HepG2 (cell line): ENCODE measurements around the gene SFTPB. TPM values are rescaled to one million over a fixed set of nuclear protein-coding genes. Genes with fewer than 3 reads are reported as not detected.

Experiments used
- ATAC-seq: fragments of 200-7000 bp; cut with Tn5 transposase; 3 replicates; pipeline ENCODE4 v1.9.1; 2020; ENCODE audit warnings: mild to moderate bottlenecking, moderate library complexity
- BruUV-seq: library from RNA; stranded (reverse); fragments of 400-500 nt; replicated peaks from 2 replicates; lab custom pipeline; 2021; lab: Mats Ljungman, UMichigan
- CTCF ChIA-PET: fragments of 300-600 bp; formaldehyde crosslinking; extraction: SDS; loops from one replicate; lab custom pipeline; 2021; ENCODE audit warnings: low total read pairs, inconsistent platforms, low intra/inter-chr PET ratio; lab: Yijun Ruan, JAX
- POLR2A ChIA-PET: fragments of 350-600 bp; sonication (Branson Sonifier 250); formaldehyde crosslinking; loops from one replicate; lab custom pipeline; 2020; ENCODE audit warnings: antibody characterized with exemption, inconsistent platforms; lab: Yijun Ruan, JAX
- DNase-seq: peaks from one replicate; pipeline ENCODE4 v3.0.0-alpha.2; 2015; ENCODE audit warnings: low spot score
- FAIRE-seq: peaks from 3 replicates; lab custom pipeline; 2011; peaks lifted over from hg19 to GRCh38; lab: Jason Lieb, UNC
- H2AFZ ChIP-seq: one replicate; pipeline ENCODE4 v1.6.1; 2011; ENCODE audit warnings: low read length, inconsistent platforms
- H3K27ac ChIP-seq: fragments of 300-600 bp; 3 replicates; pipeline ENCODE4 v1.8.0; 2011; ENCODE audit warnings: mixed run types, mild to moderate bottlenecking, mixed read lengths, low read length, inconsistent platforms; ENCODE audit not compliant: insufficient read depth; ENCODE audit errors: extremely low read length
- H3K27me3 ChIP-seq, 2 experiments: fragments of 200-600 bp in 1 of 2; 2 replicates in 1 of 2; 3 replicates in 1 of 2; pipeline versions ENCODE4 v1.6.0 to v1.8.0; 2011; ENCODE audit warnings: low read length in 2 of 2, mild to moderate bottlenecking in 2 of 2, moderate library complexity in 2 of 2, inconsistent platforms in 1 of 2; ENCODE audit not compliant: insufficient read depth in 2 of 2, control insufficient read depth in 1 of 2
- H3K36me3 ChIP-seq, 2 experiments: fragments of 200-600 bp in 1 of 2; replicated peaks in 1 of 2; 2 replicates in 1 of 2; 3 replicates in 1 of 2; pipeline versions ENCODE4 v1.5.1 to v1.8.0; 2011; ENCODE audit warnings: low read length in 2 of 2, inconsistent platforms in 1 of 2; ENCODE audit not compliant: insufficient read depth in 2 of 2, control insufficient read depth in 1 of 2
- H3K4me1 ChIP-seq: 2 replicates; pipeline ENCODE4 v1.5.1; 2012; ENCODE audit warnings: low read length, inconsistent platforms; ENCODE audit not compliant: insufficient read depth
- H3K4me2 ChIP-seq: 2 replicates; pipeline ENCODE4 v1.6.0; 2011; ENCODE audit warnings: low read depth, low read length, inconsistent platforms
- H3K4me3 ChIP-seq, 3 experiments: fragments of 200-600 bp in 1 of 3; sonication (generic), shearing (Covaris generic) in 1 of 3; replicated peaks in 1 of 3; 2 replicates each; pipeline ENCODE4 v1.5.1; 2011 to 2016; ENCODE audit warnings: low read length in 3 of 3, inconsistent platforms in 2 of 3, low read depth in 2 of 3, mild to moderate bottlenecking in 2 of 3, control low read depth in 1 of 3, mixed read lengths in 1 of 3; ENCODE audit not compliant: insufficient read depth in 1 of 3
- H3K79me2 ChIP-seq: one replicate; pipeline ENCODE4 v1.6.1; 2011; ENCODE audit warnings: low read length, inconsistent platforms; ENCODE audit not compliant: insufficient read depth
- H3K9ac ChIP-seq: 2 replicates; pipeline ENCODE4 v1.6.0; 2011; ENCODE audit warnings: mild to moderate bottlenecking, low read depth, low read length, inconsistent platforms; ENCODE audit not compliant: insufficient read depth
- H3K9me3 ChIP-seq: 2 replicates; pipeline ENCODE4 v1.5.1; 2012; ENCODE audit warnings: mild to moderate bottlenecking, low read length
- H4K20me1 ChIP-seq: 2 replicates; pipeline ENCODE4 v1.6.0; 2011; ENCODE audit warnings: inconsistent platforms, mild to moderate bottlenecking, low read length, moderate library complexity; ENCODE audit not compliant: insufficient read depth
- NCOR1 ChIP-seq: fragments of 200-600 bp; sonication (generic); IDR thresholded peaks from 2 replicates; pipeline ENCODE4 v1.7.0; 2017; ENCODE audit warnings: antibody characterized with exemption, low read length, borderline replicate concordance
- ZNF180 ChIP-seq: sonication (generic); formaldehyde crosslinking; IDR thresholded peaks from 2 replicates; pipeline ENCODE4 v1.4.0; 2020; ENCODE audit warnings: low read depth, missing genetic modification reagents, borderline replicate concordance
- ZNF891 ChIP-seq: sonication (generic); formaldehyde crosslinking; IDR thresholded peaks from 2 replicates; pipeline ENCODE4 v1.5.0; 2020; ENCODE audit warnings: mild to moderate bottlenecking, missing genetic modification reagents
- WGBS: methylation state at CpG from one replicate; pipeline ENCODE4 v1.1.6; 2017; ENCODE audit warnings: low lambda C conversion rate; 5-methylcytosine and 5-hydroxymethylcytosine counted together
- in situ Hi-C: cut with HindIII; loops from 2 replicates; pipeline ENCODE4 v1.10.0; 2017; ENCODE audit warnings: low pct_unique_long_range_greater_than_20kb; ENCODE audit not compliant: extremely low pct_ligation_motif_present
- intact Hi-C: fragments of 100-400 bp; cut with micrococcal nuclease; formaldehyde crosslinking; loops from one replicate; pipeline ENCODE4 v1.10.0; 2022; ENCODE audit not compliant: unreplicated experiment
- polyA plus RNA-seq, 8 experiments: library from polyadenylated mRNA; depleted of rRNA in 3 of 8; stranded (reverse) in 7 of 8; unstranded in 1 of 8; fragments of >200 nt; fragmentation: Illumina TruSeq in 4 of 8; extraction: Trizol in 4 of 8; gene quantifications; 2 replicates each; pipeline versions ENCODE4 v1.2.1 to v1.2.3, GENCODE V29; 2011 to 2016; ENCODE audit warnings: low read depth in 4 of 8, missing spikeins in 1 of 8, mixed read lengths in 1 of 8; ENCODE audit not compliant: insufficient read depth in 1 of 8
- total RNA-seq, 5 experiments: library from RNA; depleted of rRNA; stranded (reverse); fragments of >200 nt; fragmentation: Illumina TruSeq; extraction: Trizol; gene quantifications; 2 replicates each; pipeline ENCODE4 v1.2.3, GENCODE V29; 2016; ENCODE audit warnings: low read depth in 1 of 5
- TF ChIP-seq, protein P1 (sequence below): sonication (generic); formaldehyde crosslinking; IDR thresholded peaks from 2 replicates; pipeline ENCODE4 v1.4.0; 2020; ENCODE audit warnings: mild to moderate bottlenecking, low read depth, missing genetic modification reagents
- TF ChIP-seq, protein P2 (sequence below): sonication (generic); formaldehyde crosslinking; IDR thresholded peaks from 2 replicates; pipeline ENCODE4 v1.4.0; 2020; ENCODE audit warnings: missing genetic modification reagents, mild to moderate bottlenecking, borderline replicate concordance
- TF ChIP-seq, protein P3 (sequence below): sonication (generic); formaldehyde crosslinking; IDR thresholded peaks from 2 replicates; pipeline ENCODE4 v1.5.0; 2020; ENCODE audit warnings: mild to moderate bottlenecking, missing genetic modification reagents
- TF ChIP-seq, protein P4 (sequence below): IDR thresholded peaks from 2 replicates; pipeline ENCODE4 v1.6.1; 2012; ENCODE audit warnings: low read length, improper control_type of control experiment

Gene SFTPB
- total and polyA plus RNA-seq, 2 of the 13 experiments (the other 11 are each of a cell fraction or from before 2014, with no cell fraction given), result not detected

DNA sequence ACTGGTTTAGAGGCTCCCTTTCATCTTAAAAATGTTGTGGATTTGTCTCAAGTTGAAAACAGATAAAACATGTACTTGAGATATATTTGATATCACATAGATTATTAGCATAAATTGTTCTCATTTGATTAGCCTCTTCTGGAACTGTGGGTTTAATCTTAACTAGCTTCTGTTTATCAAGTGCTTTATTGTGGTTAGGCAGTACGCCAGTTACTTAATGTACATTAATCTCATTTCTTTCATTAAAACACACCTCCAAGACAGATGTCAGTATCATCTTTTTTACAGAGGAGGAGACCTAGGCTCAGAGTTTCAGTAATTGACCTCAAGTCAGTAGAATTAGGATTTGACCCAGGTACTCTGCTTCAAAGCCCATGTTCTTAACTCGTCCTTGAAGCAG, 21.8 kb downstream of the SFTPB start:
- ChIA-PET CTCF (no interaction called here), POLR2A (no interaction called here)
- 96% methylated on average over 2 of the region's 2 CpGs for WGBS
- ATAC-seq (no peak), FAIRE-seq (no peak), DNase-seq (no peak)
- Histone ChIP-seq H3K9ac (no peak overlapping the region), H3K36me3 (peaks cover 49 to 95% of the 10 kb centered on the region in 2 experiments), H3K27ac (no peak overlapping the region), H3K79me2 (no peaks in the 10 kb centered on the region), H3K4me2 (no peak overlapping the region), H3K27me3 (no peaks in the 10 kb centered on the region), H3K9me3 (no peaks in the 10 kb centered on the region), H4K20me1 (no peaks in the 10 kb centered on the region), H3K4me3 (no peak overlapping the region), H3K4me1 (no peaks in the 10 kb centered on the region), H2AFZ (no peak overlapping the region)
- no peak for TF ChIP-seq ZNF180 (CRISPR knock-in tag)
- TF ChIP-seq, protein P1, sequence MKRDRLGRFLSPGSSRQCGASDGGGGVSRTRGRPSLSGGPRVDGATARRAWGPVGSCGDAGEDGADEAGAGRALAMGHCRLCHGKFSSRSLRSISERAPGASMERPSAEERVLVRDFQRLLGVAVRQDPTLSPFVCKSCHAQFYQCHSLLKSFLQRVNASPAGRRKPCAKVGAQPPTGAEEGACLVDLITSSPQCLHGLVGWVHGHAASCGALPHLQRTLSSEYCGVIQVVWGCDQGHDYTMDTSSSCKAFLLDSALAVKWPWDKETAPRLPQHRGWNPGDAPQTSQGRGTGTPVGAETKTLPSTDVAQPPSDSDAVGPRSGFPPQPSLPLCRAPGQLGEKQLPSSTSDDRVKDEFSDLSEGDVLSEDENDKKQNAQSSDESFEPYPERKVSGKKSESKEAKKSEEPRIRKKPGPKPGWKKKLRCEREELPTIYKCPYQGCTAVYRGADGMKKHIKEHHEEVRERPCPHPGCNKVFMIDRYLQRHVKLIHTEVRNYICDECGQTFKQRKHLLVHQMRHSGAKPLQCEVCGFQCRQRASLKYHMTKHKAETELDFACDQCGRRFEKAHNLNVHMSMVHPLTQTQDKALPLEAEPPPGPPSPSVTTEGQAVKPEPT (CRISPR knock-in tag), result no peak
- no TSS peak for BruUV-seq
- in situ Hi-C loops (no loop called here), intact Hi-C loops (no loop called here)

DNA sequence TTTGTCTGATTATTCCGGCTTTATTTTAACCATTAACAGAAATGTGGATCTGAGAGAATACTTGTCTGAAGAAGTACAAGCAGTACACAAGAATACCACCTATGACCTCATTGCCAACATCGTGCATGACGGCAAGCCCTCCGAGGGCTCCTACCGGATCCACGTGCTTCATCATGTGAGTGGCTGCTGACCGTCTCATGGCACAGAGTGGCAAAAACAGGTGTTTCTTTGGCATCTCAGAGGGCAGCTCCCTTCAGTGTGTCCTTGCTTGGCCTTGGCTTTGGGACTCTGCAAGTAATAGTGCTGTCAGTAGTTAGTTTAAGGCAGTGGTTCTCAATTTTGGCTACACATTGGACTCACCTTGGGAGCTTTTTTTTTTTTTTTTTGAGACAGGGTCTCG, 23.1 kb downstream of the SFTPB start:
- ChIA-PET CTCF (no interaction called here), POLR2A (no interaction called here)
- ATAC-seq (no peak), FAIRE-seq (no peak), DNase-seq (no peak)
- no peak overlapping the region for H3K9ac ChIP-seq
- in situ Hi-C loops, result no loop called here
- no peaks in the 10 kb centered on the region for H3K4me1 ChIP-seq
- no peaks in the 10 kb centered on the region for H3K79me2 ChIP-seq
- H3K36me3 ChIP-seq, result peaks cover 52 to 96% of the 10 kb centered on the region in 2 experiments
- H4K20me1 ChIP-seq, result no peaks in the 10 kb centered on the region
- H3K4me2 ChIP-seq, result no peak overlapping the region
- H3K27ac ChIP-seq, result no peak overlapping the region
- BruUV-seq, result no TSS peak
- no peak overlapping the region for H2AFZ ChIP-seq
- no peaks in the 10 kb centered on the region for H3K27me3 ChIP-seq
- no peaks in the 10 kb centered on the region for H3K9me3 ChIP-seq
- H3K4me3 ChIP-seq, result no peak overlapping the region
- WGBS, result 98% methylated on average over 8 of the region's 8 CpGs
- intact Hi-C loops, result no loop called here
- TF ChIP-seq, protein P2, sequence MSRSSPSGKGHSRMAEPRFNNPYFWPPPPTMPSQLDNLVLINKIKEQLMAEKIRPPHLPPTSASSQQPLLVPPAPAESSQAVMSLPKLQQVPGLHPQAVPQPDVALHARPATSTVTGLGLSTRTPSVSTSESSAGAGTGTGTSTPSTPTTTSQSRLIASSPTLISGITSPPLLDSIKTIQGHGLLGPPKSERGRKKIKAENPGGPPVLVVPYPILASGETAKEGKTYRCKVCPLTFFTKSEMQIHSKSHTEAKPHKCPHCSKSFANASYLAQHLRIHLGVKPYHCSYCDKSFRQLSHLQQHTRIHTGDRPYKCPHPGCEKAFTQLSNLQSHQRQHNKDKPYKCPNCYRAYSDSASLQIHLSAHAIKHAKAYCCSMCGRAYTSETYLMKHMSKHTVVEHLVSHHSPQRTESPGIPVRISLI, result no peak
- TF ChIP-seq, protein P3, sequence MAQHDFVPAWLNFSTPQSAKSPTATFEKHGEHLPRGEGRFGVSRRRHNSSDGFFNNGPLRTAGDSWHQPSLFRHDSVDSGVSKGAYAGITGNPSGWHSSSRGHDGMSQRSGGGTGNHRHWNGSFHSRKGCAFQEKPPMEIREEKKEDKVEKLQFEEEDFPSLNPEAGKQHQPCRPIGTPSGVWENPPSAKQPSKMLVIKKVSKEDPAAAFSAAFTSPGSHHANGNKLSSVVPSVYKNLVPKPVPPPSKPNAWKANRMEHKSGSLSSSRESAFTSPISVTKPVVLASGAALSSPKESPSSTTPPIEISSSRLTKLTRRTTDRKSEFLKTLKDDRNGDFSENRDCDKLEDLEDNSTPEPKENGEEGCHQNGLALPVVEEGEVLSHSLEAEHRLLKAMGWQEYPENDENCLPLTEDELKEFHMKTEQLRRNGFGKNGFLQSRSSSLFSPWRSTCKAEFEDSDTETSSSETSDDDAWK (CRISPR knock-in tag), result no peak
- TF ChIP-seq ZNF891, result no peak
- no peak for TF ChIP-seq NCOR1
- TF ChIP-seq, protein P4, sequence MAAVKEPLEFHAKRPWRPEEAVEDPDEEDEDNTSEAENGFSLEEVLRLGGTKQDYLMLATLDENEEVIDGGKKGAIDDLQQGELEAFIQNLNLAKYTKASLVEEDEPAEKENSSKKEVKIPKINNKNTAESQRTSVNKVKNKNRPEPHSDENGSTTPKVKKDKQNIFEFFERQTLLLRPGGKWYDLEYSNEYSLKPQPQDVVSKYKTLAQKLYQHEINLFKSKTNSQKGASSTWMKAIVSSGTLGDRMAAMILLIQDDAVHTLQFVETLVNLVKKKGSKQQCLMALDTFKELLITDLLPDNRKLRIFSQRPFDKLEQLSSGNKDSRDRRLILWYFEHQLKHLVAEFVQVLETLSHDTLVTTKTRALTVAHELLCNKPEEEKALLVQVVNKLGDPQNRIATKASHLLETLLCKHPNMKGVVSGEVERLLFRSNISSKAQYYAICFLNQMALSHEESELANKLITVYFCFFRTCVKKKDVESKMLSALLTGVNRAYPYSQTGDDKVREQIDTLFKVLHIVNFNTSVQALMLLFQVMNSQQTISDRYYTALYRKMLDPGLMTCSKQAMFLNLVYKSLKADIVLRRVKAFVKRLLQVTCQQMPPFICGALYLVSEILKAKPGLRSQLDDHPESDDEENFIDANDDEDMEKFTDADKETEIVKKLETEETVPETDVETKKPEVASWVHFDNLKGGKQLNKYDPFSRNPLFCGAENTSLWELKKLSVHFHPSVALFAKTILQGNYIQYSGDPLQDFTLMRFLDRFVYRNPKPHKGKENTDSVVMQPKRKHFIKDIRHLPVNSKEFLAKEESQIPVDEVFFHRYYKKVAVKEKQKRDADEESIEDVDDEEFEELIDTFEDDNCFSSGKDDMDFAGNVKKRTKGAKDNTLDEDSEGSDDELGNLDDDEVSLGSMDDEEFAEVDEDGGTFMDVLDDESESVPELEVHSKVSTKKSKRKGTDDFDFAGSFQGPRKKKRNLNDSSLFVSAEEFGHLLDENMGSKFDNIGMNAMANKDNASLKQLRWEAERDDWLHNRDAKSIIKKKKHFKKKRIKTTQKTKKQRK, result no peak
